Neural cell (in vitro differentiated cells): ENCODE measurements around the gene C19orf73. TPM values are rescaled to one million over a fixed set of nuclear protein-coding genes. Genes with fewer than 3 reads are reported as not detected.
"Not testable (repeated sequence)": the region's sequence is repeated elsewhere in the genome, so short reads cannot be mapped to it uniquely, and the experiment has no call there.

ENCODE experiments used
- H2AFZ ChIP-seq: fragments of 200-600, 300-800 bp; sonication (generic), shearing (Covaris generic); 2 replicates; pipeline ENCODE4 v1.6.0; 2014; ENCODE audit warnings: low read depth, mild to moderate bottlenecking, antibody characterized with exemption, low read length, moderate library complexity
- H3F3A ChIP-seq: fragments of 200-600 bp; shearing (Covaris generic); 2 replicates; pipeline ENCODE4 v1.6.1; 2016; ENCODE audit warnings: mild to moderate bottlenecking, moderate library complexity, mixed read lengths, antibody characterized with exemption, low read length; ENCODE audit not compliant: insufficient read depth, poor library complexity, severe bottlenecking
- H3K27ac ChIP-seq: fragments of 200-600, 300-800 bp; sonication (generic), shearing (Covaris generic); 2 replicates; pipeline ENCODE4 v1.5.1; 2014; ENCODE audit warnings: mild to moderate bottlenecking, low read length, moderate library complexity
- H3K27me3 ChIP-seq: fragments of 300-800, 200-600 bp; sonication (generic), shearing (Covaris generic); 2 replicates; pipeline ENCODE4 v1.6.0; 2014; ENCODE audit warnings: mild to moderate bottlenecking, low read depth, low read length, moderate library complexity; ENCODE audit not compliant: insufficient read depth
- H3K36me3 ChIP-seq: fragments of 300-800, 200-600 bp; sonication (generic), shearing (Covaris generic); 2 replicates; pipeline ENCODE4 v1.5.1; 2014; ENCODE audit warnings: mild to moderate bottlenecking, antibody characterized with exemption, low read length, moderate library complexity; ENCODE audit not compliant: insufficient read depth
- H3K4me2 ChIP-seq: fragments of 300-800, 200-600 bp; sonication (generic), shearing (Covaris generic); 2 replicates; pipeline ENCODE4 v1.6.0; 2014; ENCODE audit warnings: mild to moderate bottlenecking, low read length
- H3K4me3 ChIP-seq: fragments of 300-800, 200-600 bp; sonication (generic), shearing (Covaris generic); 2 replicates; pipeline ENCODE4 v1.5.1; 2014; ENCODE audit warnings: mild to moderate bottlenecking, low read length, moderate library complexity
- H3K79me2 ChIP-seq: fragments of 200-600 bp; shearing (Covaris generic); replicated peaks from 2 replicates; pipeline ENCODE4 v1.6.0; 2014; ENCODE audit warnings: mild to moderate bottlenecking, low read length, moderate library complexity; ENCODE audit not compliant: insufficient read depth
- H3K9ac ChIP-seq: fragments of 300-800, 200-600 bp; sonication (generic), shearing (Covaris generic); 2 replicates; pipeline ENCODE4 v1.6.1; 2016; ENCODE audit warnings: mild to moderate bottlenecking, low read length, mixed read lengths
- H3K9me2 ChIP-seq: fragments of 200-600 bp; shearing (Covaris generic); 2 replicates; pipeline ENCODE4 v1.6.1; 2016; ENCODE audit warnings: mild to moderate bottlenecking, low read length, mixed read lengths; ENCODE audit not compliant: insufficient read depth
- H3K9me3 ChIP-seq: fragments of 200-600, 300-800 bp; sonication (generic), shearing (Covaris generic); 2 replicates; pipeline ENCODE4 v1.6.1; 2016; ENCODE audit warnings: mild to moderate bottlenecking, mixed run types, low read length, moderate library complexity, mixed read lengths
- H4K20me1 ChIP-seq: fragments of 200-600 bp; shearing (Covaris generic); 2 replicates; pipeline ENCODE4 v1.6.1; 2016; ENCODE audit warnings: mild to moderate bottlenecking, mixed run types; ENCODE audit not compliant: insufficient read depth
- EP300 ChIP-seq: fragments of 450-650 bp; conservative IDR thresholded peaks from 2 replicates; pipeline ENCODE4 v1.6.1; 2014; ENCODE audit warnings: antibody characterized with exemption, mild to moderate bottlenecking, moderate library complexity; ENCODE audit not compliant: poor library complexity, severe bottlenecking
- MXI1 ChIP-seq: fragments of 450-650 bp; conservative IDR thresholded peaks from 2 replicates; pipeline ENCODE4 v1.6.1; 2014; ENCODE audit warnings: antibody characterized with exemption, mild to moderate bottlenecking; ENCODE audit not compliant: poor library complexity, severe bottlenecking
- POLR2AphosphoS5 ChIP-seq: IDR thresholded peaks from 2 replicates; pipeline ENCODE4 v1.6.1; 2012
- RAD21 ChIP-seq: fragments of 450-650 bp; conservative IDR thresholded peaks from 2 replicates; pipeline ENCODE4 v1.6.1; 2014; ENCODE audit warnings: antibody characterized with exemption, mild to moderate bottlenecking, moderate library complexity
- REST ChIP-seq: IDR thresholded peaks from 2 replicates; pipeline ENCODE4 v1.6.1; 2012; ENCODE audit warnings: borderline replicate concordance
- SMC3 ChIP-seq: fragments of 450-650 bp; conservative IDR thresholded peaks from 2 replicates; pipeline ENCODE4 v1.6.1; 2014; ENCODE audit warnings: antibody characterized with exemption, mild to moderate bottlenecking, moderate library complexity; ENCODE audit not compliant: poor library complexity
- TAF1 ChIP-seq: IDR thresholded peaks from 2 replicates; pipeline ENCODE4 v1.6.1; 2012; ENCODE audit warnings: low read depth
- polyA plus RNA-seq: library from polyadenylated mRNA; depleted of rRNA; stranded (reverse); fragments of >200 nt; gene quantifications from 2 replicates; pipeline ENCODE4 v1.2.3, GENCODE V29; 2014

Gene C19orf73
- polyA plus RNA-seq, 1 donor from 2014 or later, result 8.4 TPM

- no peaks in the 10 kb centered on the region for H3K36me3 ChIP-seq
- no peak for TF ChIP-seq POLR2AphosphoS5
- H3K4me3 ChIP-seq, result no peak overlapping the region
- H3K9me3 ChIP-seq, result no peaks in the 10 kb centered on the region
- H4K20me1 ChIP-seq, result no peaks in the 10 kb centered on the region
- H3K79me2 ChIP-seq, result no peaks in the 10 kb centered on the region
- no peak overlapping the region for H3K27ac ChIP-seq
- H3F3A ChIP-seq, result no peaks in the 10 kb centered on the region
- H3K9me2 ChIP-seq, result no peaks in the 10 kb centered on the region
- peaks cover 8% of the 10 kb centered on the region for H3K27me3 ChIP-seq
- H3K9ac ChIP-seq, result no peak overlapping the region
- H2AFZ ChIP-seq, result no peak overlapping the region
- H3K4me2 ChIP-seq, result no peak overlapping the region
Observed at GRCh38 chr19:49125025-49125731, 6.2 kb upstream of the C19orf73 start.

GRCh38 chr19:49123285-49123684 is 4.3 kb upstream of the C19orf73 start:
- H3K27me3 ChIP-seq, result peaks cover 15% of the 10 kb centered on the region
- H3K4me3 ChIP-seq, H2AFZ ChIP-seq, H3K9me2 ChIP-seq, H3F3A ChIP-seq, H3K4me2 ChIP-seq, H3K9me3 ChIP-seq, H3K79me2 ChIP-seq, H3K9ac ChIP-seq, H3K36me3 ChIP-seq, H4K20me1 ChIP-seq, H3K27ac ChIP-seq: not testable (repeated sequence)

GRCh38 chr19:49121841-49122240 is 2.9 kb upstream of the C19orf73 start:
- not testable (repeated sequence) for H3K79me2 ChIP-seq, H3K9me2 ChIP-seq, H3K4me2 ChIP-seq, H3K9me3 ChIP-seq, H2AFZ ChIP-seq, H3K9ac ChIP-seq, H3K36me3 ChIP-seq, H3K27ac ChIP-seq, H3K4me3 ChIP-seq, H3F3A ChIP-seq, H4K20me1 ChIP-seq
- H3K27me3 ChIP-seq, result peaks cover 15% of the 10 kb centered on the region

GRCh38 chr19:49120868-49121267 is 1.9 kb upstream of the C19orf73 start:
- TF ChIP-seq EP300 (no peak), REST (no peak), POLR2AphosphoS5 (no peak), MXI1 (no peak), SMC3 (no peak), RAD21 (no peak), TAF1 (no peak)
- Histone ChIP-seq H3K9me3 (no peaks in the 10 kb centered on the region), H3K27me3 (peaks cover 15% of the 10 kb centered on the region), H3K9ac (no peak overlapping the region), H4K20me1 (no peaks in the 10 kb centered on the region), H2AFZ (no peak overlapping the region), H3K36me3 (no peaks in the 10 kb centered on the region), H3K4me2 (peak overlapping the region; percentile 66), H3K9me2 (no peaks in the 10 kb centered on the region), H3K4me3 (peak overlapping the region; percentile 98), H3F3A (no peaks in the 10 kb centered on the region), H3K79me2 (no peaks in the 10 kb centered on the region), H3K27ac (no peak overlapping the region)
